Measurements from ENCODE around the gene RIOK2. TPM values are rescaled to one million over a fixed set of nuclear protein-coding genes. Genes with fewer than 3 reads are reported as not detected.
"Not testable (repeated sequence)": the region's sequence is repeated elsewhere in the genome, so short reads cannot be mapped to it uniquely, and the experiment has no call there.

The RIOK2 gene
- total RNA-seq, 4 donors from 2014 or later, result 7.9 to 26.1 (median 17.4) TPM

DNA sequence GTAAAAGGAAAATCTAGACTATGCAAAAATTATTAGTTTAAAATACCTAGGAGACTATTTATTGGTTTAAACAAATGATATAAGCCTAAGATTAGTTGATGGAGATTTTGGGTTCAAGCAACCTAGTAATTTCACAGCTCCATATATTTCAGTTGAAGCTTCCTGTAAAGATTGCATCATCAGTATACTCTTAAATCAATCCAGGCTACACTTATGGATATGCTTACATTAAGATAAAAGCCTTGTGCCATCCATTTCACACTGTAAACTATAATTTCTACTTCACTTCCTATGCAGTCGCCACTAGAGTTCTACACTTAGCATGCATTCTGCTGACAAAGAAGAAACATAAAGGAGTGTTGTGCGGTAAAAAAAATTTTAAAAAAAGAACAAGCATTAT is 33.3 kb downstream of the RIOK2 start:
- 81 to 85% methylated on average over 2 of the region's 2 CpGs for WGBS, 2 donors
- no peak for TF ChIP-seq POLR2A (IDR thresholded peaks at IDR 0.05)
- no peak for TF ChIP-seq CTCF (IDR thresholded peaks at IDR 0.05)
- intact Hi-C loops (cut with DNase I; ENCODE audit: low total_unique reads), result no loop called here
- no peak for DNase-seq (ENCODE audit: low spot score in 2 of 2)
- H3K4me3 ChIP-seq (ENCODE audit: low read depth, poor library complexity, severe bottlenecking), result no peak overlapping the region

DNA sequence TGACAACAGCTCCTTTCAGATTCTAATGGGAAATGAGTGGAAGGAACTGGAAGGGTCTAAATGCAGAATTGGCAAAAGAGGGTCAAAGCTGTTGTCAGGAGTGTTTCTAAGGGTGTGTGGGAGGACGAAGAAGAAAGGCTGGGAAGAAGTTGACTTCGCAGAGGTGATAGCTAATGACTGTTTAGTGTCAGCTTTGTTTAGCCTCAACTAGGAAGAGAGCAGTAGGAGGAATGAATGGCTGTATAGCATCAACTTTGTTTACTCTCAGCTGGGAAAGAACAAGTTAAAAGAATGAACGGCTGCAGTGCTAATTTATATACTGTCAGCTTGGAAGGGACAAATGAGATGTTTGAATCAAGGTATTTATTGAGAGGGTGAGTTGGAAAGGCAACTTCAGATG is 34.8 kb downstream of the RIOK2 start:
- WGBS, 2 donors, result 61 to 63% methylated on average over 3 of the region's 3 CpGs
- H3K4me3 ChIP-seq (ENCODE audit: low read depth, poor library complexity, severe bottlenecking), result no peak overlapping the region
- no peak for DNase-seq (ENCODE audit: low spot score in 2 of 2)
- intact Hi-C loops (cut with DNase I; ENCODE audit: low total_unique reads), result no loop called here
- TF ChIP-seq POLR2A (IDR thresholded peaks at IDR 0.05) (no peak), CTCF (IDR thresholded peaks at IDR 0.05) (no peak)

DNA sequence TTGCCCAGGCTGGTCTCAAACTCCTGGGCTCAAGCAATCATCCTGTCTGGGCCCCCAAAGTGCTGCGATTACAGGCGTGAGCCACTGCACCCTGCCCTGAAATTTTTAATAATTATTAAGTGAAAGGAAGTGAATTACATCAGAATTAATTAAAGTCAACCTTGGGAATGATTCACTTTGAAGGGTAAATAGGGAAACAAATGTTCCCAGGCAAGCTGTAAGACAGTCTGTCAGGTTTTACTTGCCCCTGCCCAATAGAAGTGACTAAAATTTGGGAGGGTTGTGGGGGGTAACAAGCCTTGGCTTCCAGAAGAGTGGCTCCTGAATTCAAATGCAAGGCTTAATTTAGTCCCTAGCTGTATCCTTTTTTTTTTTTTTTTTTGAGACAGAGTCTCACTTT is 39.3 kb downstream of the RIOK2 start:
- TF ChIP-seq CTCF (IDR thresholded peaks at IDR 0.05) (no peak), POLR2A (IDR thresholded peaks at IDR 0.05) (no peak)
- intact Hi-C loops (cut with DNase I; ENCODE audit: low total_unique reads), result no loop called here
- no peak for DNase-seq (ENCODE audit: low spot score in 2 of 2)
- H3K4me3 ChIP-seq (ENCODE audit: low read depth, poor library complexity, severe bottlenecking), result no peak overlapping the region
- 87 to 88% methylated on average over 2 of the region's 2 CpGs for WGBS, 2 donors

GRCh38 chr5:97142521-97143254 is 40.4 kb downstream of the RIOK2 start, which contains the start of gene LIX1:
Gene LIX1, minus strand, starts transcription at chr5:97142611. Its CDS starts 35 bp downstream, at chr5:97142576.
- no peak within 1 kb of the TSS for H3K4me3 ChIP-seq (ENCODE audit: low read depth, poor library complexity, severe bottlenecking)
- TF ChIP-seq POLR2A (IDR thresholded peaks at IDR 0.05) (no peak), CTCF (IDR thresholded peaks at IDR 0.05) (no peak)
- DNase-seq (ENCODE audit: low spot score in 2 of 2), result no peak
- intact Hi-C loops (cut with DNase I; ENCODE audit: low total_unique reads), result no loop called here
- 49 to 54% methylated on average over 6 of the region's 6 CpGs for WGBS, 2 donors

DNA sequence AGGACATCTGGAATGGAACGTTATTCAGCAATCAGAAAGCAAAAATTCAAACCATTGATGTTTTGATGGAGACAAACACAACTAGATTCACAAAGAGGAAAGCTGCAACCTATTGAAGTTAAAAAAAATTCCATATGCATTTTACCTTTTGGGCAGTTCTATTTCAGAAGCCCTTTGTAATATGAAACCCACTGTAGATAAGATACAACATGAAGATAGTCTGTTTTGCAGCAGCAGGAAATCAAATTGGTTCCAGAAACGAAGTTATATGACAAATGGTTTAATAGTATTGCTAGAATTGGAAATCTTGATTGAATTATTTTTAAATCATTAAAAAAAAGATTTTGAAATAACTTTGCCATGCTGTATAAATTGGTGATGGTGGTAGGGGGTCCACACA is 41.5 kb downstream of the RIOK2 start:
- TF ChIP-seq POLR2A (IDR thresholded peaks at IDR 0.05) (no peak), CTCF (IDR thresholded peaks at IDR 0.05) (no peak)
- no peak overlapping the region for H3K4me3 ChIP-seq (ENCODE audit: low read depth, poor library complexity, severe bottlenecking)
- DNase-seq (ENCODE audit: low spot score in 2 of 2), result no peak
- WGBS, 2 donors, result 60 to 66% methylated on average over 2 of the region's 2 CpGs
- intact Hi-C loops (cut with DNase I; ENCODE audit: low total_unique reads), result no loop called here

GRCh38 chr5:97141031-97141430 is 42.0 kb downstream of the RIOK2 start:
- H3K4me3 ChIP-seq (ENCODE audit: low read depth, poor library complexity, severe bottlenecking), result no peak overlapping the region
- DNase-seq (ENCODE audit: low spot score in 2 of 2), result no peak
- TF ChIP-seq POLR2A (IDR thresholded peaks at IDR 0.05), result no peak
- no peak for TF ChIP-seq CTCF (IDR thresholded peaks at IDR 0.05)
- 57 to 67% methylated on average over 4 of the region's 4 CpGs for WGBS, 2 donors
- intact Hi-C loops (cut with DNase I; ENCODE audit: low total_unique reads), result no loop called here

DNA sequence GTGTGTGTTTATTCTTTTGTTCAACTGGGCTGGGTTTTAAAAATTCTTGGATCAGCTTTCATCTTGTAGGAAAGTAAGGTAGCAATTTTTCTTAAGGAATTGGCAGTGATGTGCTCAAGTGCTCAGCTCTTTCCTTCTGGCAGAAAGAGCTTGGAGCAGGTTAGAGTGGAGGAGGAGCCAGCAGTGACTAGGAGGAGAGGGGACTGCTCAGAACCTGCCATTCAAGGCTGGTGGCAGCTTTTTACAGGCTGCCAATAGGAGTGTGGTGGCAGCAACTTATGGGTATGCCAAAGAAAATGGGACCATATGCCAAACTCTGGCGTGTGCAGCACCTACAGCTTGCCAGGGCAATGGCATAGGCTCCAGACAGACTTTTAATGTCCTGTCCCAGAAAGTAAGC is 42.8 kb downstream of the RIOK2 start:
- H3K4me3 ChIP-seq (ENCODE audit: low read depth, poor library complexity, severe bottlenecking); intact Hi-C loops (cut with DNase I; ENCODE audit: low total_unique reads); DNase-seq (ENCODE audit: low spot score in 2 of 2): not testable (repeated sequence)
- WGBS, 2 donors, result 22 to 25% methylated on average over 1 of the region's 1 CpG
